Natural killer cell (primary cell): ENCODE measurements around the gene ATP8A1. TPM values are rescaled to one million over a fixed set of nuclear protein-coding genes. Genes with fewer than 3 reads are reported as not detected.
A peak's percentile ranks its signal among the peaks of the same experiment; 100 is the strongest.
"Not testable (repeated sequence)": the region's sequence is repeated elsewhere in the genome, so short reads cannot be mapped to it uniquely, and the experiment has no call there.

Experiments
- ATAC-seq, 3 donors: fragments of 150-1000 bp in 2 of 3; fragments of 200-7000 bp in 1 of 3; cut with Tn5 transposase; 1 replicate in 1 of 3; 2 replicates in 2 of 3; pipeline ENCODE4 v1.10.0; 2021; ENCODE audit warnings: mild to moderate bottlenecking in 2 of 3, moderate library complexity in 2 of 3
- DNase-seq, 2 donors: peaks; one replicate each; pipeline versions ENCODE4 v3.0.0 to v3.0.0-alpha.2; 2013 to 2021; ENCODE audit warnings: mixed read lengths in 1 of 2
- H3K27ac ChIP-seq: one replicate; pipeline ENCODE4 v1.5.1; 2013; ENCODE audit warnings: mild to moderate bottlenecking, low read length
- H3K27me3 ChIP-seq: one replicate; pipeline ENCODE4 v1.6.1; 2013; ENCODE audit warnings: low read length; ENCODE audit not compliant: control insufficient read depth, insufficient read depth
- H3K36me3 ChIP-seq: one replicate; pipeline ENCODE4 v1.6.1; 2013; ENCODE audit warnings: low read length; ENCODE audit not compliant: control insufficient read depth, insufficient read depth
- H3K4me1 ChIP-seq: one replicate; pipeline ENCODE4 v1.6.1; 2013; ENCODE audit warnings: low read length; ENCODE audit not compliant: control insufficient read depth, insufficient read depth
- H3K4me3 ChIP-seq: one replicate; pipeline ENCODE4 v1.5.1; 2013; ENCODE audit warnings: low read length
- H3K9me3 ChIP-seq: one replicate; pipeline ENCODE4 v1.6.1; 2013; ENCODE audit warnings: low read length; ENCODE audit not compliant: control insufficient read depth, insufficient read depth
- H3K27ac Mint-ChIP-seq, 2 donors: one replicate each; pipeline ENCODE4 v1.8.0; 2022; ENCODE audit warnings: mild to moderate bottlenecking in 2 of 2, mixed read lengths in 2 of 2, moderate library complexity in 1 of 2
- H3K27me3 Mint-ChIP-seq, 2 donors: one replicate each; pipeline ENCODE4 v1.8.0; 2022; ENCODE audit warnings: low read depth in 2 of 2, mixed read lengths in 2 of 2
- H3K36me3 Mint-ChIP-seq: one replicate; pipeline ENCODE4 v1.8.0; 2022; ENCODE audit warnings: mixed read lengths
- H3K4me1 Mint-ChIP-seq, 2 donors: one replicate each; pipeline ENCODE4 v1.8.0; 2022; ENCODE audit warnings: mixed read lengths in 2 of 2
- H3K4me3 Mint-ChIP-seq: one replicate; pipeline ENCODE4 v1.8.0; 2022; ENCODE audit warnings: mild to moderate bottlenecking, moderate library complexity, mixed read lengths
- H3K9me3 Mint-ChIP-seq, 2 donors: one replicate each; pipeline ENCODE4 v1.8.0; 2022; ENCODE audit warnings: mixed read lengths in 2 of 2
- CTCF ChIP-seq: fragments of 200-600 bp; IDR thresholded peaks from one replicate; pipeline ENCODE4 v1.8.0; 2022; ENCODE audit warnings: antibody characterized with exemption
- WGBS: methylation state at CpG from one replicate; pipeline ENCODE4 v1.1.7; 2013; ENCODE audit warnings: missing lambda C conversion rate; ENCODE audit not compliant: insufficient coverage; 5-methylcytosine and 5-hydroxymethylcytosine counted together
- intact Hi-C: fragments of 100-400 bp; cut with micrococcal nuclease; formaldehyde crosslinking; loops from one replicate; pipeline ENCODE4 v1.14.2; 2022
- total RNA-seq, 4 donors: library from RNA; stranded (reverse); fragments of 120-200 nt in 1 of 4; gene quantifications; one replicate each; pipeline versions ENCODE4 v1.2.3 to v1.2.4, GENCODE V29; 2013 to 2022

ATP8A1 gene
- total RNA-seq, 3 donors from 2014 or later (not counting 1 experiment from before 2014, with no cell fraction given) = 84.8 to 156 (median 147) TPM

DNA sequence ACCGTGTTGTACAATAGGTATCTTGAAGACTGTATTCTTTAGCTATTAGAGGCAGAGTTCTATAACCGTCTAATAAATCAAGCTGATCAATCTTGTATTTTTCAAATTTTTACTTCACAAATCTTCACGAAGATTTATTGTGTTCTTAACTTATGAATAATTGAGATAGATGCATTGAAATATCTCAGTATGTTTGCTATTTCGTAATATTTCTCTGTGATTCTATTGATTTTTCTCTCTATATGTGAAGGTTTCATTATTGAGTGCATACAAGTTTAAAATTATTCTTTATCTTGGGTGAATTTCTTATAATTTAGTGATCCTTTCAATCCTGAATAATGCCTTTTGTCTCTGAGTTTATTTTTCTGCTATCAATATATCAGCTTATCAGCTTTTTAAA, 279.4 kb downstream of the ATP8A1 start:
- Histone ChIP-seq H3K4me1 (no peaks in the 10 kb centered on the region), H3K27ac (no peak overlapping the region), H3K27me3 (no peaks in the 10 kb centered on the region), H3K36me3 (no peaks in the 10 kb centered on the region), H3K9me3 (no peaks in the 10 kb centered on the region), H3K4me3 (no peak overlapping the region)
- ATAC-seq (no peak), DNase-seq (no peak)
- H3K27me3 Mint-ChIP-seq = peaks cover 24 to 49% of the 10 kb centered on the region in 2 donors
- H3K4me1 Mint-ChIP-seq = no peaks in the 10 kb centered on the region
- intact Hi-C loops = no loop called here
- TF ChIP-seq CTCF = no peak
- H3K9me3 Mint-ChIP-seq = peaks cover 0 to 4% of the 10 kb centered on the region in 2 donors
- no peak overlapping the region for H3K4me3 Mint-ChIP-seq
- WGBS = no CpG with 5 or more reads among the region's 4 CpGs
- no peaks in the 10 kb centered on the region for H3K36me3 Mint-ChIP-seq
- H3K27ac Mint-ChIP-seq = no peak overlapping the region

DNA sequence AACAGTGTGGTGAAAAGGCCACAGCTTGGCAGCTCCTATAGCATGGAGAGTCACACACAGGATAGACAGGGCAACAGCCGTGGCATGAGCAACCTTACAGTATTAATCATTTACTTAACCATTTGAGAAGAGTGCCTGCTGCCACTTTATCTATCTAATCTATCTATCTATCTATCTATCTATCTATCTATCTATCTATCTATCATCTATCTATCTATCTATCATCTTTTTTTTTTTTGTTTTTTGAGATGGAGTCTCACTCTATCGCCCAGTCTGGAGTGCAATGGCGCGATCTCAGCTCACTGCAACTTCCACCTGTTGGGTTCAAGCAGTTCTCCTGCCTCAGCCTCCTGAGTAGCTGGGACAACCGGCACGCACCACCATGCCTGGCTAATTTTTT, 284.6 kb downstream of the ATP8A1 start:
- DNase-seq, H3K4me3 ChIP-seq, H3K4me1 Mint-ChIP-seq, H3K9me3 ChIP-seq, H3K4me3 Mint-ChIP-seq, H3K36me3 Mint-ChIP-seq, H3K27ac ChIP-seq, H3K4me1 ChIP-seq, H3K9me3 Mint-ChIP-seq, H3K27me3 ChIP-seq, H3K36me3 ChIP-seq, ATAC-seq, H3K27ac Mint-ChIP-seq, intact Hi-C loops: not testable (repeated sequence)
- H3K27me3 Mint-ChIP-seq = peaks cover 11 to 25% of the 10 kb centered on the region in 2 donors
- WGBS = 93% methylated on average over 6 of the region's 6 CpGs

GRCh38 chr4:42371305-42372252, 285.3 kb downstream of the ATP8A1 start:
- no peak overlapping the region for H3K4me3 Mint-ChIP-seq

More at GRCh38 chr4:42371305-42372252, 285.3 kb downstream of the ATP8A1 start:
- H3K27me3 Mint-ChIP-seq = peaks cover 11 to 21% of the 10 kb centered on the region in 2 donors
- no peak overlapping the region for H3K27ac Mint-ChIP-seq
- no peak overlapping the region for H3K4me3 ChIP-seq
- no peak overlapping the region for H3K27ac ChIP-seq
- H3K9me3 Mint-ChIP-seq = peaks cover 0 to 4% of the 10 kb centered on the region in 2 donors
- WGBS = 100% methylated on average over 1 of the region's 2 CpGs
- H3K27me3 ChIP-seq = no peaks in the 10 kb centered on the region
- intact Hi-C loops = no loop called here
- no peaks in the 10 kb centered on the region for H3K4me1 Mint-ChIP-seq
- no peaks in the 10 kb centered on the region for H3K36me3 Mint-ChIP-seq
- no peaks in the 10 kb centered on the region for H3K9me3 ChIP-seq
- no peaks in the 10 kb centered on the region for H3K36me3 ChIP-seq
- ATAC-seq = no peak
- H3K4me1 ChIP-seq = no peaks in the 10 kb centered on the region
- DNase-seq = peak in 1 of 2 donors; percentile 42
- no peak for TF ChIP-seq CTCF
